ENCODE measurements around the gene HMCES. TPM values are rescaled to one million over a fixed set of nuclear protein-coding genes. Genes with fewer than 3 reads are reported as not detected.

Gene HMCES
- total and polyA plus RNA-seq, 2 of the 13 experiments (the other 11 are each of a cell fraction or from before 2014, with no cell fraction given): 16.1 to 37.5 TPM

DNA sequence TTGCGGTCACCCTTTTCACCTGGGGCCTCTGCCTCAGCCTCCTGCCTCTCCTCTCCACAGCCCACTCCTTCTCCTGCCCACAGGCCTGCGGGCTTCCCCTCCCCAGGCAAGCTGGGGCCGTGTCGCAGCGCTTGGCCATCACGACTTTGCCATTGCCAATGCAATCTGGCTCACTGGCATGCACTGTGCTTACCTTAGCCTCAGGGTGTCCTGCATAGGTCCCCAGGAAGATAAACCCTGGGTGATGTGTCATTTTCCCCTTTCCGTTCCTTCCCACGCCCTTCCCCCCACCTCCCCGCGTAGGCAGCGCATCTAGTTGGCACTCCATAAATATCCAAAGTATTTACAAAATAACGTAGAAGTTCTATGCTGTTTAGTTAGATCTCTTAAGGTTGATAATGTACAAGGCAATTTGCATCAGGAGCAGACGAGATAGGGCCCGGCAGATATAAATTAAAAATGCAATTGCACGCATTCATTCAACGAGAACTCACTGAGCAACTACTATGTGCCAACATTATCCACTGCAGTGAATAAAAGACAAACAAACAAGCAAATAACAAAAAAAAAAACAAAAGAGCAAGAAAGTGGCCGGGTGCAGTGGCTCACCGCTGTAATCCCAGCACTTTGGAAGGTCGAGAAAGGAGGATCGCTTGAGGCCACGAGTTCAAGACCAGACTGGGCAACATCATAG lies 30.2 kb upstream of the HMCES start (continued):
- TF ChIP-seq, protein P1, sequence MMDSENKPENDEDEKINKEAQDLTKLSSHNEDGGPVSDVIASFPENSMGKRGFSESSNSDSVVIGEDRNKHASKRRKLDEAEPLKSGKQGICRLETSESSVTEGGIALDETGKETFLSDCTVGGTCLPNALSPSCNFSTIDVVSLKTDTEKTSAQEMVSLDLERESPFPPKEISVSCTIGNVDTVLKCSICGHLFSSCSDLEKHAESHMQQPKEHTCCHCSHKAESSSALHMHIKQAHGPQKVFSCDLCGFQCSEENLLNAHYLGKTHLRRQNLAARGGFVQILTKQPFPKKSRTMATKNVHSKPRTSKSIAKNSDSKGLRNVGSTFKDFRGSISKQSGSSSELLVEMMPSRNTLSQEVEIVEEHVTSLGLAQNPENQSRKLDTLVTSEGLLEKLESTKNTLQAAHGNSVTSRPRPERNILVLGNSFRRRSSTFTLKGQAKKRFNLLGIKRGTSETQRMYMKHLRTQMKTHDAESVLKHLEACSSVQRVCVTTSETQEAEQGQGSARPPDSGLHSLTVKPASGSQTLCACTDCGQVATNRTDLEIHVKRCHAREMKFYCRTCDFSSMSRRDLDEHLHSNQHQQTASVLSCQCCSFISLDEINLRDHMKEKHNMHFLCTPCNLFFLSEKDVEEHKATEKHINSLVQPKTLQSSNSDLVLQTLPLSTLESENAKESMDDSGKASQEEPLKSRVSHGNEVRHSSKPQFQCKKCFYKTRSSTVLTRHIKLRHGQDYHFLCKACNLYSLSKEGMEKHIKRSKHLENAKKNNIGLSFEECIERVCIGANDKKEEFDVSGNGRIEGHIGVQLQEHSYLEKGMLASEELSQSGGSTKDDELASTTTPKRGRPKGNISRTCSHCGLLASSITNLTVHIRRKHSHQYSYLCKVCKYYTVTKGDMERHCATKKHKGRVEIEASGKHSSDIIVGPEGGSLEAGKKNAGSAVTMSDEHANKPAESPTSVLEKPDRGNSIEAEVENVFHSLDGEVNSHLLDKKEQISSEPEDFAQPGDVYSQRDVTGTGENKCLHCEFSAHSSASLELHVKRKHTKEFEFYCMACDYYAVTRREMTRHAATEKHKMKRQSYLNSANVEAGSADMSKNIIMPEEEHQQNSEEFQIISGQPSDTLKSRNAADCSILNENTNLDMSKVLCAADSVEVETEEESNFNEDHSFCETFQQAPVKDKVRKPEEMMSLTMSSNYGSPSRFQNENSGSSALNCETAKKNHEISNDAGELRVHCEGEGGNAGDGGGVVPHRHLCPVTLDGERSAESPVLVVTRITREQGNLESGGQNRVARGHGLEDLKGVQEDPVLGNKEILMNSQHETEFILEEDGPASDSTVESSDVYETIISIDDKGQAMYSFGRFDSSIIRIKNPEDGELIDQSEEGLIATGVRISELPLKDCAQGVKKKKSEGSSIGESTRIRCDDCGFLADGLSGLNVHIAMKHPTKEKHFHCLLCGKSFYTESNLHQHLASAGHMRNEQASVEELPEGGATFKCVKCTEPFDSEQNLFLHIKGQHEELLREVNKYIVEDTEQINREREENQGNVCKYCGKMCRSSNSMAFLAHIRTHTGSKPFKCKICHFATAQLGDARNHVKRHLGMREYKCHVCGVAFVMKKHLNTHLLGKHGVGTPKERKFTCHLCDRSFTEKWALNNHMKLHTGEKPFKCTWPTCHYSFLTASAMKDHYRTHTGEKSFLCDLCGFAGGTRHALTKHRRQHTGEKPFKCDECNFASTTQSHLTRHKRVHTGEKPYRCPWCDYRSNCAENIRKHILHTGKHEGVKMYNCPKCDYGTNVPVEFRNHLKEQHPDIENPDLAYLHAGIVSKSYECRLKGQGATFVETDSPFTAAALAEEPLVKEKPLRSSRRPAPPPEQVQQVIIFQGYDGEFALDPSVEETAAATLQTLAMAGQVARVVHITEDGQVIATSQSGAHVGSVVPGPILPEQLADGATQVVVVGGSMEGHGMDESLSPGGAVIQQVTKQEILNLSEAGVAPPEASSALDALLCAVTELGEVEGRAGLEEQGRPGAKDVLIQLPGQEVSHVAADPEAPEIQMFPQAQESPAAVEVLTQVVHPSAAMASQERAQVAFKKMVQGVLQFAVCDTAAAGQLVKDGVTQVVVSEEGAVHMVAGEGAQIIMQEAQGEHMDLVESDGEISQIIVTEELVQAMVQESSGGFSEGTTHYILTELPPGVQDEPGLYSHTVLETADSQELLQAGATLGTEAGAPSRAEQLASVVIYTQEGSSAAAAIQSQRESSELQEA (CRISPR knock-in tag; IDR thresholded peaks at IDR 0.05; ENCODE audit: not compliant biosample characterization): no peak
- TF ChIP-seq ZMYM3 (CRISPR knock-in tag; IDR thresholded peaks at IDR 0.05): peak; percentile 40; the same call in 1 of the 2 replicates
- no peak for TF ChIP-seq ASH2L (IDR thresholded peaks at IDR 0.05; ENCODE audit: insufficient read length, low read depth, low read length)
- no peak for TF ChIP-seq DNMT3B (CRISPR knock-in tag; conservative IDR thresholded peaks at IDR 0.05)
- TF ChIP-seq, protein P2, sequence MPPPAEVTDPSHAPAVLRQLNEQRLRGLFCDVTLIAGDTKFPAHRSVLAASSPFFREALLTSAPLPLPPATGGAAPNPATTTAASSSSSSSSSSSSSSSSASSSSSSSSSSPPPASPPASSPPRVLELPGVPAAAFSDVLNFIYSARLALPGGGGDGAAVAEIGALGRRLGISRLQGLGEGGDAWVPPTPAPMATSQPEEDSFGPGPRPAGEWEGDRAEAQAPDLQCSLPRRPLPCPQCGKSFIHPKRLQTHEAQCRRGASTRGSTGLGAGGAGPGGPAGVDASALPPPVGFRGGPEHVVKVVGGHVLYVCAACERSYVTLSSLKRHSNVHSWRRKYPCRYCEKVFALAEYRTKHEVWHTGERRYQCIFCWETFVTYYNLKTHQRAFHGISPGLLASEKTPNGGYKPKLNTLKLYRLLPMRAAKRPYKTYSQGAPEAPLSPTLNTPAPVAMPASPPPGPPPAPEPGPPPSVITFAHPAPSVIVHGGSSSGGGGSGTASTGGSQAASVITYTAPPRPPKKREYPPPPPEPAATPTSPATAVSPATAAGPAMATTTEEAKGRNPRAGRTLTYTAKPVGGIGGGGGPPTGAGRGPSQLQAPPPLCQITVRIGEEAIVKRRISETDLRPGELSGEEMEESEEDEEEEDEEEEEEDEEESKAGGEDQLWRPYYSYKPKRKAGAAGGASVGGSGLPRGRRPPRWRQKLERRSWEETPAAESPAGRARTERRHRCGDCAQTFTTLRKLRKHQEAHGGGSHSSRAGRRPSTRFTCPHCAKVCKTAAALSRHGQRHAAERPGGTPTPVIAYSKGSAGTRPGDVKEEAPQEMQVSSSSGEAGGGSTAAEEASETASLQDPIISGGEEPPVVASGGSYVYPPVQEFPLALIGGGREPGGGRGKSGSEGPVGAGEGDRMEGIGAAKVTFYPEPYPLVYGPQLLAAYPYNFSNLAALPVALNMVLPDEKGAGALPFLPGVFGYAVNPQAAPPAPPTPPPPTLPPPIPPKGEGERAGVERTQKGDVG (CRISPR knock-in tag; IDR thresholded peaks at IDR 0.05; ENCODE audit: borderline replicate concordance): peak; percentile 31; the same call in 1 of the 2 replicates
- TF ChIP-seq BCLAF1 (IDR thresholded peaks at IDR 0.05): no peak
- TF ChIP-seq SRSF9 (IDR thresholded peaks at IDR 0.05; ENCODE audit: borderline replicate concordance, insufficient read depth, low read depth, low read length, poor library complexity, severe bottlenecking): no peak
- no peak for TF ChIP-seq AHR (CRISPR knock-in tag; IDR thresholded peaks at IDR 0.05)
- 0 out of 2 replicates have a peak, but pooled peaks have one; percentile 26 for TF ChIP-seq ZMYM2 (CRISPR knock-in tag; IDR thresholded peaks at IDR 0.05)
- no peak for TF ChIP-seq IKZF5 (CRISPR knock-in tag; IDR thresholded peaks at IDR 0.05)
